Spinal cord (tissue), 10 donors: Measurements from ENCODE around the gene ACKR3. TPM values are rescaled to one million over a fixed set of nuclear protein-coding genes. Genes with fewer than 3 reads are reported as not detected.

Experiments used
- DNase-seq, 6 donors: peaks; one replicate each; pipeline versions ENCODE4 v3.0.0 to v3.0.0-alpha.2; 2013 to 2015; ENCODE audit warnings: low spot score in 6 of 6, low read depth in 4 of 6
- H3K27ac ChIP-seq: one replicate; pipeline ENCODE4 v1.5.1; 2013; ENCODE audit warnings: low read depth, low read length, control low read depth
- H3K27me3 ChIP-seq: one replicate; pipeline ENCODE4 v1.6.1; 2013; ENCODE audit warnings: low read length; ENCODE audit not compliant: control insufficient read depth, insufficient read depth
- H3K36me3 ChIP-seq: one replicate; pipeline ENCODE4 v1.6.1; 2013; ENCODE audit warnings: low read length; ENCODE audit not compliant: control insufficient read depth, insufficient read depth
- H3K4me1 ChIP-seq: one replicate; pipeline ENCODE4 v1.6.1; 2013; ENCODE audit warnings: low read length; ENCODE audit not compliant: control insufficient read depth, insufficient read depth
- H3K4me3 ChIP-seq: one replicate; pipeline ENCODE4 v1.5.1; 2013; ENCODE audit warnings: low read depth, low read length, control low read depth
- H3K9me3 ChIP-seq: one replicate; pipeline ENCODE4 v1.6.1; 2013; ENCODE audit warnings: low read length; ENCODE audit not compliant: control insufficient read depth, insufficient read depth
- WGBS: methylation state at CpG from one replicate; pipeline ENCODE4 v1.1.5; 2013; ENCODE audit warnings: missing lambda C conversion rate; ENCODE audit not compliant: insufficient coverage; 5-methylcytosine and 5-hydroxymethylcytosine counted together
- polyA plus RNA-seq, 2 donors: library from polyadenylated mRNA; unstranded; fragments of 120-200 nt; gene quantifications; one replicate each; pipeline ENCODE4 v1.2.1, GENCODE V29; 2013; ENCODE audit not compliant: insufficient read length in 2 of 2
- total RNA-seq, 2 donors: library from RNA; depleted of rRNA in 1 of 2; stranded (reverse); fragments of 120-200 nt in 1 of 2; fragments of >200 nt in 1 of 2; gene quantifications; one replicate each; pipeline versions ENCODE4 v1.2.3 to v1.2.4, GENCODE V29; 2013 to 2014
- donor health status: healthy.

ACKR3 gene
- total and polyA plus RNA-seq, 4 donors: 14.9 to 52.0 (median 29.6) TPM

DNA sequence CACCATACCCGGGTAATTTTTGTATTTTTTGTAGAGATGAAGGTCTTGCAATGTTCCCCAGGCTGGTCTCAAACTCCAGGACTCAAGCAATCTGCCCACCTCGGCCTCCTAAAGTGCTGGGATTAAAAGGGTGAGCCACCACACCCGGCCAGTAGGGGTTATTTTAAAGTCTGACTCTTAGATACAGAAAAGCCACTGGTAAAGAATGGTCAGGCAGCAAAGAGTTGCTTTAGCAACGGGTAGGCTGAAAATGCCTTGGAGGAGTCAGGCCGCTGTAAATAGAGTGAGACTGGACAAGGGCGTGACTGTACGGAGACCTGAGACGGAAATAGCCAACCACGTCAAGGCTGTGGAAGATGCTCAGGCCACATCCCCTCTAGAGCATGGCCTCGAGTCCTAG lies 54.2 kb downstream of the ACKR3 start:
- H3K36me3 ChIP-seq: no peaks in the 10 kb centered on the region
- 91% methylated on average over 9 of the region's 10 CpGs for WGBS
- no peak overlapping the region for H3K4me3 ChIP-seq
- DNase-seq: no peak
- no peaks in the 10 kb centered on the region for H3K27me3 ChIP-seq
- no peaks in the 10 kb centered on the region for H3K9me3 ChIP-seq
- H3K4me1 ChIP-seq: peaks cover 12% of the 10 kb centered on the region
- H3K27ac ChIP-seq: no peak overlapping the region

DNA sequence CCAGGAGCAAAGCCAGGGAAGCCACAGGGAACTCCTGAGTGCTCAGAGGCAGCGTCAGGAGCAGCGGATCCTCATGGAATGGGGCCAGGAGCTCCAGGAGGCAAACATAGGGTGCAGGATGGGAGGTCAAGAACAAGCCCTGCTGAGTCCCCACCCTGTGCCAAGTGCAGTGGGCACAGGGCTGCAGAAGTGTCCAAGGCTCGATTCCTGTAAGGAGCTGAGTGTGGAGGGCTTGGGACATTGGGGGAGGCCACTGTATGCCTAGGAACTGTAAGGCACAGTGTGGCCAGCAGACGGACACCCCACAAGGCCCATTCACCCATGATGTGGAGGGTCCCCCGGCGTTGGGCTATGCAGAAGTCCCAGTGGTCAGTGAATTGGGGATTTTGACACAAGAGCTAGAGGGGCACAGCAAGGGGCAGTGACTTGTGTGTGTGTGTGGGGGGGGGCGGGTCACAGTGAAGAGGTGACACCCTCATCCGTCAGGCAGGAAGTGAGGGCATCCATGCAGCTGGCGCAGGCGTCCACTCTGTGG lies 55.6 kb downstream of the ACKR3 start:
- Histone ChIP-seq H3K27ac (no peak overlapping the region), H3K36me3 (no peaks in the 10 kb centered on the region), H3K4me3 (no peak overlapping the region), H3K4me1 (peaks cover 21% of the 10 kb centered on the region), H3K9me3 (no peaks in the 10 kb centered on the region), H3K27me3 (no peaks in the 10 kb centered on the region)
- WGBS: 95% methylated on average over 7 of the region's 10 CpGs
- DNase-seq: no peak

DNA sequence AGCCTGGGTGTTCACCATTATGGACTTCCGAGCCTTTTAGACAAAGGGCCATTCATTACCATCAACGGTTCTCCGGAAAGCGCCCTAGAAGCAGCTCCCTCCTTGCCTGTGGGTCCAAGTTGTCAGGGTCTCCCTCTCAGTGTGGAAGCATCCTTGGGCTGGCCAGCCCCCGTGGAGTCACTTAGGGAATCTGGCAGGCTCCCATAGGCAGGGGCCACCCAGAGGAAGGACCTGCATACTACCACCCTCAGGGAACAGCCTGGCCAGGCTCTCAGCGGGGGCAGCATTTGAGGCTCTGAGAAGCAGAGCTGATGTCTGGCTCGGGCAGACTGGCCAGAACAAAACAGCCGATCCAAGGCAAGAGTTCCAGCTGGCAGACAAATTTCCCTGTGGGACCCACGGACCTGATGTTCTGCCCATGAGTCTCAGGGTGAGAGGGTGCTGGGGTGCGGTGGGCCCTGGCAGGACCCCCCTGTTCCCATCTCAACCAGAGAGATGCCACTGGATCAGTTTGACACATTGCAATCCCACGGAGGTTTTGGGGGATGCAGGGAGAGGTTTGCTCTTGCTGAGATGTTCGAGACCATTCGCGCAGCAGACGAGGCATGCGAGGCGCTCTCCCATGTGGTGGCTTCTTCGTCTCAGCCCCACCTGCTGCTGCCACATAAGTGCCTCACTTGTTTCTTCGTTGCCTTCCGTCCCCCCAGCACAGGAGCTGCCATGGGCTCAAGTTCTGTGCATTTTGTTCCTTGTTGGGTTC lies 56.9 kb downstream of the ACKR3 start:
- no peak overlapping the region for H3K4me3 ChIP-seq
- WGBS: 77% methylated on average over 18 of the region's 20 CpGs
- peak overlapping the region; percentile 42 for H3K27ac ChIP-seq
- H3K9me3 ChIP-seq: no peaks in the 10 kb centered on the region
- H3K4me1 ChIP-seq: peaks cover 28% of the 10 kb centered on the region
- DNase-seq: no peak
- H3K27me3 ChIP-seq: no peaks in the 10 kb centered on the region
- H3K36me3 ChIP-seq: no peaks in the 10 kb centered on the region

DNA sequence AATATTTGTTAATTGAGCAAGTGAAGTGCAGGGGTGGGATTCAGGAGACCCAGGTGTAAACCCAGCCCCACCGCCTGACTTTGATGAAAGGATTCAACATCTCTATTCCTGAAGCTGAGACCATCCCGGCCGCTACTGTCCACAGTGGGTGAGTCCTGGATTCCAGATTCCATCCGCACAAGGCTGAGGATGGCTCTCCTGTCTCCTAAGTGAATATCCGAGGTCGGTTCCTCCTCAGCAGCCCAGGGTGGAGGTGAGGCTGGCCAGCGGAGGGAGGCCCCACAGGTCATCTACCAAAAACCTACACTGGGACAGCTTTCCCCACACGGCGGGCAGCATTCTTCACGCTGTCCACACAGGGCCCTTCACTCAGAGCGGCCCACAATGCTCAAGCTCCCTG lies 57.6 kb downstream of the ACKR3 start:
- H3K27ac ChIP-seq: no peak overlapping the region
- 94% methylated on average over 11 of the region's 11 CpGs for WGBS
- H3K4me3 ChIP-seq: no peak overlapping the region
- no peaks in the 10 kb centered on the region for H3K27me3 ChIP-seq
- no peaks in the 10 kb centered on the region for H3K36me3 ChIP-seq
- peaks cover 34% of the 10 kb centered on the region for H3K4me1 ChIP-seq
- H3K9me3 ChIP-seq: no peaks in the 10 kb centered on the region
- no peak for DNase-seq

DNA sequence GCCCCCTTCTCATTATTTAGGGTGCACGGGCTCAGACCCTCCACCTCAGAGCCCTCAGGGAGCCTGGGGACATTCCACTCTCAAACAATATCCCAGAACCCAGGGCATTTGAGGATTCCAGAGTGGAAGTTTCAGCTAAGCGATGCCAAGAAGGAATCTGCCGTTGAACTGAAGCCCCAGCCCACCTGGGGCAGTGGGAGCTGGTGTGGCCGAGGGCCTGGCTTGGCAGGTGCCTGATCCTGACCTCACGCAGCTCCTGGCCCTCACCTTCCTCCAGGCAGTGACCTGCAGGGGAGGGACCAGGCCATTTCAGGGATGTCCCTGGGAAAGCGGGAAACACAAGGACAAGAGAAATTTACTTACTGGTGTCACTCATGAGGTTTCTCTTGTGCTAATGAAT lies 58.2 kb downstream of the ACKR3 start:
- no peak for DNase-seq
- H3K4me1 ChIP-seq: peaks cover 36% of the 10 kb centered on the region
- WGBS: 92% methylated on average over 6 of the region's 6 CpGs
- H3K27me3 ChIP-seq: no peaks in the 10 kb centered on the region
- no peaks in the 10 kb centered on the region for H3K36me3 ChIP-seq
- H3K9me3 ChIP-seq: no peaks in the 10 kb centered on the region
- H3K27ac ChIP-seq: no peak overlapping the region
- H3K4me3 ChIP-seq: no peak overlapping the region

DNA sequence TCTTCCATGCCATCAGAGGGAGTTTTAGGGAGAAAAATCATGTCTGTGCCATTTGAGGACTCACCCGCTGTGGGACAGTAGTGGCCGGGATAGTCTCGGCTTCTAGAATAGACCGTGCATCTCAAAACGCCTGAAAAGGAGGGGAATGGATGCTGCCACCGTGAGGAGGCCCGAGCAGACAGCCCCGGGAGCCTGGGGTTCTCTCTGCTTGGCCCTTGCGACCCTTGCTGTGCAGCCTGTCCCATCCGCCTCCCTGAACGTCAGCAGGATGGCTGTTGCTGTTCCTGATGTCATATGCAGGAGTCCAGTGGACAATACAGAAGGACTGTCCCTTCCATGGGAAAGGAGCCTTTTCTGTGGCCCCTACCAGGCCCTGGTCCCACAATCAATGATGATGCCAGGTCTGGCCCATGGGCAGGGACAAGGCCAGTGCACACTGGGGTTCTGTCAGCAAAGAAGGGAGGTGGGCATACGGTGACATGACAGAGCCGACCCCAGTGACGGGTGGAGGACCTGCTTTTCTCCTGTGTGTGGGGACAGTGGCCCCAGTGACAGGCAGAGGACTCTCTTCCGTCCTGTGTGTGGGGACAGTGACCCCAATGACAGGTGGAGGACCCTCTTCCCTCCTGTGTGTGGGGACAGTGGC lies 58.8 kb downstream of the ACKR3 start:
- no peak for DNase-seq
- no peaks in the 10 kb centered on the region for H3K27me3 ChIP-seq

DNA sequence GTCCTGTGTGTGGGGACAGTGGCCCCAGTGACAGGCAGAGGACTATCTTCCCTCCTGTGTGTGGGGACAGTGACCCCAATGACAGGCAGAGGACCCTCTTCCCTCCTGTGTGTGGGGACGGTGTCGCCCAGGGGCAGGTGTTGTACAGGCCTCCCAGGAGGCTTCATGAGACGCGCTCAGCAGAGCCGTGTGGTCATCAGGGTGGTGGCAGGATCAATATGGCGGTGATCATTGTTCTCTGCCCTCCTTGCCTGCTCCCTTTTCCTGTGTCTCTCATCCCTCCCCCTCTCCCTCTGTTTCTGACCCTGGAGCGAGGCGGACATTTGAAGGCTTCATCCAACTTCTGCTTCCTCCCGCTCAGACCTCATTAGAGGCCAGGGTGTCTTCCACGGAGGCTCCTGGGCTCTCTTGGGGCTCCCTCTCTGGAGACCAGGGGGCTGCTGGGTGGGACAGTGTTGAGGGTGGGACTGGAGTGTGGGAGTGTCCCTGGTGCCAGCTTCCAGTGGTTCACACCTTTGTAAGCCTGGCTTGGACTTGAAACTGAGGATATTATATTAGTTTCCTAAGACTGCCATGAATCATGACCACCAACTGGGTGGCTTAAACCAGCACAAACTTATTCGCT lies 59.5 kb downstream of the ACKR3 start:
- Histone ChIP-seq H3K27me3 (no peaks in the 10 kb centered on the region), H3K9me3 (no peaks in the 10 kb centered on the region), H3K4me1 (peaks cover 39% of the 10 kb centered on the region), H3K4me3 (no peak overlapping the region), H3K27ac (no peak overlapping the region), H3K36me3 (no peaks in the 10 kb centered on the region)
- no peak for DNase-seq
- WGBS: 92% methylated on average over 11 of the region's 11 CpGs

More for the DNA sequence above, 58.8 kb downstream of the ACKR3 start:
- H3K27ac ChIP-seq: no peak overlapping the region
- no peak overlapping the region for H3K4me3 ChIP-seq
- 91% methylated on average over 15 of the region's 15 CpGs for WGBS
- H3K4me1 ChIP-seq: peaks cover 39% of the 10 kb centered on the region
- H3K36me3 ChIP-seq: no peaks in the 10 kb centered on the region
- no peaks in the 10 kb centered on the region for H3K9me3 ChIP-seq

DNA sequence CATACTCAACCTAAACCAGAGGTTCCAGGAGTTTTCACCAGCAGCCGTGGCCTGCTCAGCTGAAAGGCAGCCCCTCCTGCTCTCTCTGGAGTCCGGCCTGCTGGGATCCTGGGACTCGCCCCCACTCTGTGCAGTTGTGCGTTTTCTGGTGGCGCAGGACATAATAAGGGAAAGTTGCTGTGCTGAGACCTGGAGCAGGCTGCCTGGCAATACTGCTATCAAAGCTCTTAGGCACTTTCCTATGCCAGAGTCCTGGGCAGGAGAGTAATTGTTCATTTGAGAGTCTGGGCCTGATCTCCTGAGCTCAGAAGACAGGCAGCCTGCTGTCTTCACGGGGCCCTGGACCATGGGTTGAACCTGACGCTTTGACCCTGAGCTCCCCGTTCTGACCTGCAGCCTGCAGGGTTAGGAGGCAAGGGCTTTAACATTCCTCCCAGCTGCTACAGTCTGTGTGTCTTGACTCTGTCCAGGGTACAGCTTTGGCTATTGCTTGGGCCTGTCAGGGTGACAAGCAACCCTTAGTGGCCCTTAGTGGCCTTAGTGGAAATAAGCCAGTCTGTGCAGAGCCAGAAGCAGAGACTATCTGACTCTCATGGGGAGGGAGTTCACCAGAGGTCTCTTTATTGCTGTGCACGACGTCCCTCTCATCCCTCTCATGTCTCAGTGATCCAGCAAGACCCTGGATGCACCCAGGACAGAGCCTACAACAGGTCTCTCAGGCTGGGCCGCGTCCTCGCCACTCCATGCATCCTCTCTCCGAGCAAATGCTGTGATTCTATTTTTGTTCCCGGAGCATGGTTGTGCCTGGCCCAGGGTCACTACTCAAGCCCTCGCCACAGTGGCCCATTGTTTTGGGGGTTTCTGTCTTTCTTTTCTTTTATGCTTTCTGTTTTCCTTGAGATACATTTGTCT lies 60.6 kb downstream of the ACKR3 start:
- Histone ChIP-seq H3K27ac (peak overlapping the region; percentile 0), H3K36me3 (no peaks in the 10 kb centered on the region), H3K4me3 (no peak overlapping the region), H3K9me3 (no peaks in the 10 kb centered on the region), H3K27me3 (no peaks in the 10 kb centered on the region), H3K4me1 (peaks cover 44% of the 10 kb centered on the region)
- 76% methylated on average over 12 of the region's 16 CpGs for WGBS
- DNase-seq: no peak

DNA sequence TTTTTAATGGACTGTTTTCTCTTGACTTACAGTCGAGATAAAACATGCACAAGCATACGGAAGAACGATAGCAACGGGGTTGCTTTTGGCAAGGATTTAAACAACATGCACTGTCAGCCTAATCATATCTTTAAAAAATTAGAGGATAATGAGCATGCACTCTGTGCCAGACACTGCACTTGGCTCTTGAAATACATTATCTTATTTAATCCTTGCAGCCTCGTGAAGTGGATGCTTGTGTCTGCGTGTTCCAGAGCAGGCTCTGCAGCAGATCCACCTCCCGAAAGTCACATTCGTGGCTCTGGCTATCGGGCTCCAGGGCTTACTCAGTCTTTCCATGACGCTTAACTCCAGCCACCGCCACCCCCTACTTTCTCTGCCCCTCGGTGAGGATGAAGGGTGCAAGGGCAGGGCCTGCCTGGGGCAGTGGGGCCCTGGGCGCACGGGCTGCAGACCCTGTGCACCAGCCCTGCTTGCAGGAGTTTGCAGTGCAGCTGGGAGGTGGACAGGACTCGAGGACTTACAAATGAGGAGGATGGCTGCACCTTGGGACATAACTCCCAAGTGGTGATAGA lies 61.7 kb downstream of the ACKR3 start:
- DNase-seq: peak in 2 of 6 donors; percentile 29 to 79
- Histone ChIP-seq H3K4me3 (no peak overlapping the region), H3K27me3 (no peaks in the 10 kb centered on the region), H3K4me1 (peaks cover 41% of the 10 kb centered on the region), H3K36me3 (no peaks in the 10 kb centered on the region), H3K27ac (peak overlapping the region; percentile 6), H3K9me3 (no peaks in the 10 kb centered on the region)
- 84% methylated on average over 11 of the region's 15 CpGs for WGBS
